Esophagus muscularis mucosa (tissue), 3 donors: ENCODE measurements around the gene HS6ST3.

Experiments
- CTCF ChIP-seq, 3 experiments: fragments of 200-600 bp in 2 of 3; fragments of 450-650 bp in 1 of 3; sonication (generic) in 2 of 3; IDR thresholded peaks; one replicate each; pipeline ENCODE4 v1.5.1; 2017 to 2019; ENCODE audit warnings: antibody characterized with exemption in 3 of 3, mild to moderate bottlenecking in 2 of 3, moderate library complexity in 1 of 3
- POLR2A ChIP-seq: fragments of 450-650 bp; IDR thresholded peaks from one replicate; pipeline ENCODE4 v1.6.1; 2017; ENCODE audit warnings: antibody characterized with exemption, moderate library complexity, mild to moderate bottlenecking, low read depth
- POLR2AphosphoS5 ChIP-seq, 2 donors: sonication (generic); formaldehyde crosslinking; IDR thresholded peaks; one replicate each; pipeline ENCODE4 v1.6.1; 2017; ENCODE audit warnings: antibody characterized with exemption in 2 of 2

DNA sequence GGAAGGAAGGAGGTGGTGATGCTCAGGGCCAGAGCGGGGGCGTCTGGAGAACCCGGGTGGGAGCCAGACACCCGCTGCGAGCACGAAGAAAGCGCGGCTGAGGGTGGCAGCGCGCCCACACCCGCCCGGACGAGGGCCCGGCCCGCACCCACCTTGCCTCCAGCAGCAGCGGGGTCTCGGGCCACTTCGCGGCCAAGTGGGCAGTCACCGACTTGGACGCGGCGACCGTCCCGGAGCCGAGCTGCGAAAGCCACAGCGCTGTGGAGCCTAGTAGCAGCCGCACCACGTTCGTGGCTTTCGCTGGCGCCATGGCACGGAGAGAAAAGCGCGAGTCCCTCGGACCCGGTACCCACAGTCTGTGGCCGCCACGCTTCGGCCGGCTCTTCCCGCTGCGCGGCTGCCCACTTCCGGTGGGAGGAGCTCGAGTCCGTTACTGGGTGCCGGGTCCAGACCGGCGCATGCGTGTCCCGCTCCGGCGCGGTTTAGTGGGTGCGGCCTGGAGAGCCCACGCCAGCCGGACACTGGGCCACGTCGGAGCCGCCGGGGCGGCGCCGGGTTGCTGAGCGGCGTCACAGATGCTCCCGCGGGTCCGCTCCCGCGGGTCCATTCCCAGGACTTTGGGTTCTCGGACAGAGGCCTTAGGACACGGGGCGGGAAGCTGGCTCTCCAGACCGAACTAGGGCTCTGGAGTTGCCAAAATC, 36.8 kb upstream of the HS6ST3 start, which contains the start of gene UGGT2:
- TF ChIP-seq CTCF (IDR thresholded peaks at IDR 0.05) (peak in 1 of 3 experiments; percentile 4), POLR2A (peak; percentile 70), POLR2AphosphoS5 (IDR thresholded peaks at IDR 0.05) (peak; percentile 94 to 98)
